ENCODE data around the gene PRPSAP2.

The PRPSAP2 gene

DNA sequence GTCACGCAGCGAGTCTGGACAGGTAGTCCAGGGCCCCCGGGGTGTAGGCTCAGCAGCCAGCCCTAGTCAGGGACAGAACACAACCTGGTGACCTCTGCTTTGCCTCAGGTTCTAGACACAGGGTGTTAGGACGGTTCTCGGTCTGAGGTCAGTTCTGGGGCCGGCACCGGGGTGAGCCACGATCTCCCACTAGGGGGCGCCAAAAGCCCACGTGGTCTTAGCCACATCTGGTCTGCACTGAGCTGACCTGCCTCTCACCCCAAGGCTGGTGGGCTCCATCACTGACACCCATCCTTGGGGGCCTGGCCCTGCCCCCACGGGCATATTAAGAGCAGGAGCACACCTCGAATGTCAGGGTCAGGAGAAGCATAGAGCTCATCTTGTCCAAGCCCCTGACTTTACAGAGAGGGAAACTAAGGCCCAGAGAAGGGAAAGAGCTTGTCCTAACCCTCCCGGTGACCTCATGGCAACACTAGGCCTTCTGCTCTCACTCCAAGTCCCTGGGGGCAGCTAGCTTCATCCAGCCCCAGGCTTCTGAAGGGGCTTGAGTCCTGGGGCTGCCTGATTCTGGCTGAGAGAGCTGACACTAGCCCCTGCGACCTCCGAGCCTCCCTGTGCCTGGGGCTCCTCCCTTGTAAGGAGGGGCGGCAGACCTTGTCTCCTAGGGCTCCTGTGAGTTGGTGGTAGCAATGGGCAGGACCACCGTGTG lies 103.0 kb downstream of the PRPSAP2 start:
- no peak for DNase-seq (ENCODE audit: low read depth, low spot score)

DNA sequence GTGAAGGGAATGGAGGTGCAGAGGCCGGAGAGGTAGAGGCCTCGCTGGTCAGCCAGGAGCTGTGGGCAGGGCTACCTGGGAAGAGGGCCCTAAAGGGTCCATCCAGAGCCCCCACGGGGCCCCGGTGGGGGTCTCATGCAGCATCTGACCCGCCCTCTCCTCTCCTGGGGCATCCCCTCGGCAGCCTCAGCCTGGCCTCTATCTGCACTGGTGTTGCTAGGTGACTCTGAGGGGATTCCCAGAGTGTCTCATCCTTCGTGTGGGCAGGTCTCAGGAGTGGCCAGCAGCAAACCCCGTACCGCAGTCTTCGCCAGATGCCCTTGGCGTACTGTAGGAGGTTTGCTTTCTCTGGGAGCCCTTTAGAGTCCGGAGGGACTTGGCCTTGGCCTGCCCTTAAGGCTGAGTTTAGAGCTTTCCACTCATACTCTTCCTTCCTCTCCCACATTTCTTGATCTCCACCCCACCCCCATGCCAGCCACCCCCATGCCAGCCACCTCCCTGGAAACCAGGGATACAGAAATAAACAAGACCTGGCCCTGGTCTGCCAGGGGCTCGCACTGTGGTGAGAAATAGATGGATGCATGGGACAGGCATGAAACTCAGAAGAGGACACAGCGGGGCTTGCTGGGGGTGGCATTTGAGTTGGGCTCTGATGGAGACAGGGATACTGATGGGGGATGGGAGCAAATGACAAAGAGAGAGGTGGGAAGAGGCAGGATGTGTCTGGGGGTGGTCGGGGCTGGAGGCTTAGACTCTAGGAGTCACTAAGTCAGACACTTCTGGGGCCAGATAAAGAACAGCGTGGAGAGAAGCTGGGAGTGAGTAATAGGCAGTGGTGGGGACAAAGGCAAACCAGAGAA lies 103.9 kb downstream of the PRPSAP2 start:
- DNase-seq (ENCODE audit: low read depth, low spot score), result no peak

DNA sequence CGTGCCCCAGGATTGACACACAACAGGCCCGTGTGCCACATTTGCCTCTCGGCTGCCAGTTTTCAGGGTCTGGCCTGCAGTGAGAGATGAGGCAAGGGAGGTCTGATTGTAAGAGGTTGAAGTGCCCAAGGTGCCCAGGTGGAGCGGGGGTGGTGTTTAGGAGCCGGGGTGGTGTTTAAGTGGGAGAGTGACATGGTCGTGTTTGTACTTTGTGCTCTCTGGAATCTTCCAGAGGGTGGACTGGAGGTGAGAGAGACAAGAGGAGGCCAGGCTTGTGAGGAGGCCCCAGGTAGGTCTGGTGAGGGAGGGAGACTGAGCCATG lies 104.5 kb downstream of the PRPSAP2 start:
- DNase-seq (ENCODE audit: low read depth, low spot score), result no peak

DNA sequence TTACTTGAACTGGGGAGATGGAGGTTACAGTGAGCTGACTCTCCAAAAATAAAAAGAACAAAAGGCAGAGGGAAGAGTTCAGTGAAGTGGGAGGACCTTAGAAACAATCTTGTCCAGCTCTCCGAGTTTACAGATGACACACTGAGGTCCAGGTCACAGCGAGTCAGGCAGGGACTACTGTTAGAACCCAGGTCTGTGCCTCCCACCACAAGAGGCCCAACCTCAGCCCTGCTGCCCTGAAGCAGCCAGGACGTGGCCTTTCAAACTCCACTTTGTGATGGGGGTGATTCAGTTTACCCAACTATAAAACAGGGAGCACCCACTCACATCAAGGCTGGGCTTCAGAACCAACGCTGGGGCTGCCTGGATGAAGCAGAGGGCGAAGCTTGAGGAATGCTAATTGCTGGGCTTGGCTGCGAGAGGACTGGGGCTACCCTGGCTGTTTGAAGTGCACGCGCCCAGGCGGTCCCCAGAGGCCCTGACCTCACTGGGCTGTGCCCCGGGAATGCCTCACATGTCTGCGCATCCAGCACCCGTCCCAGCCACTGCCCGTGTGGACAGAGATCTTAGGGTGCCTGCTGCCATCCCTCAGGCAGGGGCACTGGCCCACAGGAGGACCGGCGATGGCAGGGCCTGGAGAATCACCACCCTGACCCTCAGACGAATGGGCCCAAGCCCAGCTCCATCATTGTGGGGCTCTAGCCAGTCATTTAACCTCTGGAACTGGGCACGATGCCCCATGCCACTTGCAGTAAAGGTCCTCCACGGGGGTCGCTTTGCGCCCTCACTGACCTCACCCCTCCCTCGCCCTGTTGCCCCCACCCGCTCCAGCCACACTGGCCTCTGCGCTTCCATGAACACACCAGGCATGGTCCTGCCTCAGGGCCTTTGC lies 105.4 kb downstream of the PRPSAP2 start:
- DNase-seq (ENCODE audit: low read depth, low spot score), result no peak

DNA sequence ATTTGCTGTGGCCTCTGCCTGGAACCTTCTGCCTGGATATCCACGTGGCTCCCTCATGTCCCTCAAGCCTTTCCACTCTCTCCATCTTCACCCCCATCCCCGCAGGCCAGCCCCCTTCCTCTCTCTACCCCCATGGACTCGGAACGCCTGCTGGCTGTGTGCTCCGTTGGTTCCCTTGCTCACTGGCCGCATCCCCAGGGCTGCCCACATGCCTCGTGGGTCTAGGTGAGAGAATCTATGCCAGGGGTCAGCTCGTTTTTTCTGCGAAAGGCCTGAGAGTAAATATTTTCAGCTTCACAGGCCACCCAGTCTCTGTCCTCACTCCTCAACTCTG lies 106.1 kb downstream of the PRPSAP2 start:
- DNase-seq (ENCODE audit: low read depth, low spot score), result no peak

DNA sequence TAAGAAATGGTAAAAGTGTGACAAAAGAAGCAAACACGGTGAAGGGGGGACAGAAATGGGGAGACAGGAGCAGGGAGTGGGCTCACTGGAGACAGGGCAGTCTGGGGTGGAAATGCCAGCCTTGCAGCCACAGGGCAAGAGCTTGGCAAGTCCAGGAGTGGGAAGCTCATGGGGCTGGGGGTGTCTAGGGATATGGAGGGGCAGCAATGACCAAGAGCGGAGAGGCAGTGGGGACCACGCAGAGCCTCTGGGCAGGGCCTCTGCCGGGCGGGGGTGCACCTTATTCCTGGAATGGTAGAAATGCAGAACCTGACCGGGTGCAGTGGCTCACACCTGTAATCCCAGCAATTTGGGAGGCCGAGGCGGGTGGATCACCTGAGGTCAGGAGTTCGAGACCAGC lies 106.6 kb downstream of the PRPSAP2 start:
- DNase-seq (ENCODE audit: low read depth, low spot score), result no peak

DNA sequence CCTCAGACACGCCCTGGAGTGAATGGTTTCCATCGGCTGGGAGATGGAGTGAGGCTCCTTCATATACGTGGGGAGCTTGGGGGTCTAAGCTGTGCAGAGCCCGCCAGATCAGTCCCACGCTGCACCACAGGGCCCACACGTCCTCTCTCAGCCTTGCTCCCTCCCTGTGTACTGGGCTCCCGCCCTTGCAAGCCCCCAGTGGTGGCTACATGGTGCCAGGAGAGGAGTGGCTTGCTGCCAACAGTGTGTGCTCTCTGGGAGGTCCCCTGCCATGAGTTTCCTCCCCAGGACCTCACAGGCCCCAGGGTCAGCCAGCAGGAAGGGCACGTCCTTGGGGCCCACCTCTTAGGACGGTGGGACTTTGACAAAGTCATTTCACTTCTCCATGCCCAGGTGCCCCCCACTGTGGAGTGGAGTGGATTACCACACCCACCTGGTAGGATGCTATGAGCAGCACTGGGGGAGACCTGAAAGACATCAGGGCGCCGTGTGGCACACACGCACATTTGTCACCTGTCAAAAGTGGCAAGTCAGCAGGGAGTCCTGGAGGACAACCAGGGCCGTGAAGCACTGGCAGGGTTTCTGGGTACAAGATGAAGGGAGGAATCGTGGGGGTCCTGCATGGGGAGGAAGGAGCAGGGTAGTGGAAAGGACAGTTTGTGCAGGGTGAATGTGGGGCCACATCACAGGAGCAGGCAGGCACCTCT lies 107.8 kb downstream of the PRPSAP2 start:
- DNase-seq (ENCODE audit: low read depth, low spot score), result no peak

DNA sequence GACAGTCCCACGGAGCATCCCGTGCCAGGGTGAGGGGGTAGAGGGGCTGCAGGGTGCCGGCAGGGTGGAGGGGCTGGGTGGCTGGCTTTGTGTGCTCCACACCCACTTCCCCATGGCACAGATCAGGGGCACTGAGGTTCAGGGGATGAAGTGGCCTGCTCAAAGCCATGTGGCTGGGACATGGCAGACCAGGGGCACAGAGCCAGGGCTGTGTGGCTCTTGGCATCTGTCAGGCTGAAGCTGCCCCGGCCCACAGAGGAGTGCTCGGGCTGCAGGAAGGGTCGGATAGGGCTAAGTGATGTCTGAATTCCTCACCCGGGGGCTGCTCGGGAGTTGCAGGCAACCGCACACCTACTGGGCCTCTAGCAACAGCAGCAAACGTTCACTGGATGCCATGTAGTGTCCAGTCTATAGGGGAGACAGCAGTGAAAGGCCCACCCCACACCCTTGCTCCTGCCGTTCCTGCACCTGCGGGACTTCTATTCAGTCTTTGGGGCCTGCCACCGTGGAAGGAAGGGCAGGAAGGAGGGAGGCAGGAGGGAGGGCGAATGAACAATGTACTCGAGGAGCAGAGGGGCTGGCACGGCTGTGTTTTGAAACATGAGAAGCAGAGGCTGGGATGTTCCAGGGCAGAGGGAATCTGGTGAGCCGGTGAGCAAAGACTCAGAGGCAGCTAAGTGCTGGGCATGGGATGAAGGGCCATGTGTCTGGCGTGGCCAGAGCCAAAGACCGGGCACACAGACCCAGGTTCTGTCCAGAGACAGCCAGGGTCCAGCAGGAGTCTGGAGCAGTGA lies 109.1 kb downstream of the PRPSAP2 start:
- DNase-seq (ENCODE audit: low read depth, low spot score), result no peak

DNA sequence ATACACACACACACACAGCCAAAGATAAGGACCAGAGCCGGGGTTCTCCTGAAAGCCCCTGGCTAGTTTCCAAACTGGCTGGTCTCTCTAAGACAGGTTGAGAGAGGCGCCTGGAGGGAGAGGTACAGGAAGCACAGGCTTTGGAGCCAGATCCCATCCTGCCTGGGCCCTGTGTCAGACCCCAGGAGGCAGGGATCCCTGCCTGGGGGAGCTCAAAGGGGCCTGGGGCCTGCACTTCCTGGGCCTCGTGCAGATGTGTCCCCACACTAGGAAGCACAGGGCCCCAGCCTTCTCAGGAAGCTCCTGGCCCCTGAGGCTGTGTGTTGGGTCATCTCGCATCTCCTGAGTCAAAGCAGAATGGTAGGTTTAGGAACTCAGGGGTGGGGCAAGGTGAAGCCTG lies 110.0 kb downstream of the PRPSAP2 start:
- no peak for DNase-seq (ENCODE audit: low read depth, low spot score)

DNA sequence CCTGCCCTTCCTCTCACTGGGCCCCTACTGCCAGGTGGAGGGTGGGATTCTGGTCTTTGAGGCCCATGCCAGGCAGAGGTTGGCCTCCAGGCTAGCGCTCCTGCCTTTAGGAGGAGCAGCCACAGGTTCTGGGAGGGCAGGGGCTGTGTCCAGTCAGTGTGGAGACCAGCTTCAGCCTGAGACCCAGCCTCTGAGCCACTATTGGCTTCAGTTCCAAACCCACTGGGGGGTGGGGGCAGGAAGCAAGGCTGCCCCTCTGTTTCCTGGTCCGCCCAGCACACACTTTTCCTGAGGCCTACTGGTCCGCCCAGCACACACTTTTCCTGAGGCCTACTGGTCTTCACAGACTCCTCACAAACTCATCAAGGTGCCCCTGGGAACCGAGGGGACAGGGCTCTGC lies 110.4 kb downstream of the PRPSAP2 start:
- no peak for DNase-seq (ENCODE audit: low read depth, low spot score)

DNA sequence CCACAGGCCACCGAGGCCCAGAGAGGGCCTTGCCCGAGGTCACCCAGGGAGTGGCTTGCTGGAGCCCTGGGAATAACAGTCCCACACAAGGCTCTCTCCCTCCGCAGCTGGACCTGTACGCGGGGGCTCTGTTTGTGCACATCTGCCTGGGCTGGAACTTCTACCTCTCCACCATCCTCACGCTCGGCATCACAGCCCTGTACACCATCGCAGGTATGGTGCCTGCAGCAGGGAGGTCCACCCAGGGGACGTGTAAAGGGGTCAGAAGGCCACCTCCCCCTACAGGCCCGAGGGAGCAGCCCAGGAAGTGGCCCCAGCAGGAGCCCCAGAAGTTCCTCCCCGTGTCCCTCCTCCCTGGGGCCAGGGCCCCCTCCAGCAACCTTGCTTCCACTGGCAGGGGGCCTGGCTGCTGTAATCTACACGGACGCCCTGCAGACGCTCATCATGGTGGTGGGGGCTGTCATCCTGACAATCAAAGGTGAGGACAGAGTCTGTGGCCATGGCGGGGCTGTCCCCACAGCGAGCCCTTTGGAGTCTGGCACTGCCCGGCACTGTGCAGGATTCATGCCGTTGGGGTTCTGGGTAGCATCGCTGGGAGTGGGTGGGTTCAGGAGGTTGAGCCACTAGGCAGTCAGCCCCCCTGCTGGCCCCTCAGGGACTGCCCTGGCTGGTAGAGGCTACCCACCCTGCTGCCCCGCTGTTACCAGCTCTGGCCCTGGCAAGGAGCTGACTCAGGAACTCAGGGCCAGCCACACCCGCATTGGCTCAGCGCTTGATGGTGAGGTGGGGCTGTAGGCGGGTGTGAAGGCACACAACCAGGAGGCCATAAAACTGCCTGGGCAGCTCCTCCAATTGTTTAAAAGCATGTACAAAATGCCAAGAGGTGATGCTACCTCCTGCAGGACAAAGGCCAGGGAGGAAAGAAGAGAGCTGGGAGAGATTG lies 111.3 kb downstream of the PRPSAP2 start:
- no peak for DNase-seq (ENCODE audit: low read depth, low spot score)

DNA sequence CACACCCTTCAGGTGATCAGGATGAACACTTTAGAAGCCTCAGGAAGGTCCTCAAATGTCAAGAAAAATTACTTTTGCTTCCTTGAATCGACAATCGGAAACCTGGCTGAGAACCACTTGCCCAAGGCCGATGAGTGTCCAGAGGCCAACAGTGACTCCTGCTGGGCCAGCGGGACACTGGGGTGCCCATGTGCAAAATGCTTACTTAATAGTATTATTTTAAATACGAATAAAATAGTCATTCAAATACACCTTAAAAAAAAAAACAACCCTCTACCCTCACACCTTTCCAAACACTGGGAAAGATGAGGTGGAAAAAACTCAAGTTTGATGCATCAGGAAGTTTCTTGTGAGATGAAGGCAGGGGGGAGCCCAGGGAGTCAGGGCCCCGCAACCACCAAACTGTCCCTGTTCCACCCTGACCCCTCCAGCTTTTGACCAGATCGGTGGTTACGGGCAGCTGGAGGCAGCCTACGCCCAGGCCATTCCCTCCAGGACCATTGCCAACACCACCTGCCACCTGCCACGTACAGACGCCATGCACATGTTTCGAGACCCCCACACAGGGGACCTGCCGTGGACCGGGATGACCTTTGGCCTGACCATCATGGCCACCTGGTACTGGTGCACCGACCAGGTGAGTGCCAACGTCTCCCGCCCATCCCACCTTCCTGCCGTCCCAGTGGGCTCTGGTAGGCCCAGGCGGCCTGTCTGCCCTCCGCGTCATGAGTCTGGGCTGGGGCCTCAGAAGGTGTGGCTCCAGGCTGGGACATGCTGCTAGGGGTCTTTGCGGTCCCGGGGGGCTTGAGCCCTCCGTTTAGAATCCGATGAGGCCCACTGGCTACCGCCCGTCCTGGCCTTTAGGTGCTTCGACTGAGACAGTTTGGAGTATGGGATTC lies 112.9 kb downstream of the PRPSAP2 start:
- DNase-seq (ENCODE audit: low read depth, low spot score), result no peak

DNA sequence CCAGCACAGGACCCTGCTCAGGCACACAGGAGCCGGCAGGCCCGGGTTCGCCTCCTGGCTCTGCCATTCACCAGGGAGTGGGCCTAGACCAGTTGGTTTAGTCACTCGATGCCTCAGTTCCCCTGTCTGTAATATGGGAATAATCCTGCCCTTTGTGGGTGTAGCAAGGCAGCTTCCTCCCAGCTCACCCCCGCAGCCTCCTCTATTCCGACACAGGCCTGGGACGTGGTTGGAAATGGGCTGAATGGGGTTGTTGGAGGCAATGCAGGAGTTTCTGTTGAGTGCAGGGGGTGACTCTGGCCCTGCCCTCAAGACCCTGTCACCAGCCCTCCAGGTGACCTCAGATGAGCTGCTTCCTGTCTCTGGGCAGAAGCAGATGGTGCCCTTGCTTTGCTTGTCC lies 113.9 kb downstream of the PRPSAP2 start:
- no peak for DNase-seq (ENCODE audit: low read depth, low spot score)

DNA sequence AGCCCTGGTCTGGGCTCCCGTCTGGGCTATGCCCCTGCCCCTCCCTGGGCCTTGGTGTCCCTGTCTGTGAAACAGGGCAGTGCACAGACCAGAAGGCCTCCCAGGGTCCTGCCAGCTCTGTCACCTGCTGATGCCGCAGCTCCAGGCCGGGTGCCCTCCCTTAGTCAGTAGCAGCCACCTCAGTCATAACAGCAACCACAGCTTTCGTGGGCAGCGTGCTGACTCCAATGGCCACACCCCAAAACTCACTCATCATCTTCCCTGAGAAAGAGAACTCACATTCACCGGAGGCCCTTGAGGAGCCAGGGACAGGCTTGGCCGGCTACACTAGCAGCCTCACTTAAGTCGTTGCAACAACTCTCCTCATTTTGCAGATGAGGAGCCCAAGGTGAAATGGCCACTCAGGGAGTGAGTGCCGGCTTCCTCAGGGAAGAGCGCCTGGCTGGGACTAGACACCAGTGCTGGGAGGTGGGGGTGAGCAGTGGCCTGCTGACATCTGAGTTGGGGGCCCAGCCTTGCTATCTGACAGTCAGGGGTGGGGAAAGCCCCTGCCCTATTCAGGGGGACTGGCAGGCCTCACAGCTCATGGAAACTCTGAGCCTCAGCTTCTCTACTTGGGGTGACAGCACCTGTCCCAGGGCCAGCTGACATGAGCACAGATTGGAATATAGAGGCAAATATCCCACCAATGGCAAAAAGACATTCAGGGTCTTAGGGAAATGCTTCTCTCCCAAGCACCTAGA lies 116.6 kb downstream of the PRPSAP2 start:
- DNase-seq (ENCODE audit: low read depth, low spot score), result no peak

DNA sequence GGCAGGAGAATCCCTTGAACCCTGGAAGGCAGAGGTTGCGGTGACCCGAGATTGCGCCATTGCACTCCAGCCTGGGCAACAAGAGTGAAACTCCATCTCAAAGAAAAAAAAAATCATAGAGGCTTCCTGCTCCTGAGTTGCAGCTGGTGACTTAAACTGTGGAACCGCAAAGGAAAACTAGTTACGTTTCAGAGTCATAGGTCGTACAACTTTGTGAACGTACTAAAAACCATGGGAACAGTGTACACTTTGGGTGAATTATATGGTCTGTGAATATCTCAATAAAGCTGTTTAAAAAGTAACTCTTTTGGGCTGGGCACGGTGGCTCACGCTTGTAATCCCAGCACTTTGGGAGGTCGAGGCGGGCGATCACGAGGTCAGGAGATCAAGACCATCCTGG lies 117.7 kb downstream of the PRPSAP2 start:
- DNase-seq (ENCODE audit: low read depth, low spot score), result no peak

DNA sequence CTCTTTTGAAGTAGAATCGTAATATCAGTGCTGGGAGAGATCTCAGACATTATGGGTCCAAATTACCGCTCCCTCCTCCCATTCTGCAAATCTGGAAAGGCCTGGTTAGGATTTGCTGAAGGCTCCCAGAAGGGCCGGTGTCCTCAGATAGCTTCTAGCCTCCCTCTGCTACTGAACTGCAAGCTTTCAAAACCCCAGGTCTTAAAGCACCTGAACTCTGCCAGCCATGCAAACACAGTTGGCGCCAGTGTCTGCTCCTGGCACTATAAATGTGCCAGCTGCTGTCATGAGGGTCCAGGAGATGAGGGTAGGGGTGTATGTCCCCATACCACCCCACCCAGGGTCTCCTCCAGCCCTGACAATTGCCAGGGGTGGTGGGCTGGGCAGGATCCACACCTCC lies 118.3 kb downstream of the PRPSAP2 start:
- no peak for DNase-seq (ENCODE audit: low read depth, low spot score)

DNA sequence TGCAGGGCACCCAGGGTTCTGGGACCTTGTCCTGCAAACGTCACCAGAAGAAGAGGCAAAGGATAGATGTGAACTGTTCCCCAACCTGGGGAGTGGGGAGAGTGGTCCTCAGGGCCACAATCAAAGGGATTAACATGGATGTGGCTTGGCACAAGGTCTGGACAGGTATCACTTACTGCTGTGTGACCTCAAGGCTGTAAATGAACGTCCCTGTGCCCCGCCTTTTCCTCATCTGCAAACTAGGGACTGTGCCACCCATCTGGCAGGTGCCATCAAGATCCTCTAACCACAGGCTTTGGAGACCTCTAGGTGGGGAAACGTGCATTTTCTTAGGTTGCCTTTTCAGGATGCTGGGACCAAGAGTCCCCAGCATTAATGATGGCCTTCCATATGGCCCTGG lies 119.1 kb downstream of the PRPSAP2 start:
- no peak for DNase-seq (ENCODE audit: low read depth, low spot score)

DNA sequence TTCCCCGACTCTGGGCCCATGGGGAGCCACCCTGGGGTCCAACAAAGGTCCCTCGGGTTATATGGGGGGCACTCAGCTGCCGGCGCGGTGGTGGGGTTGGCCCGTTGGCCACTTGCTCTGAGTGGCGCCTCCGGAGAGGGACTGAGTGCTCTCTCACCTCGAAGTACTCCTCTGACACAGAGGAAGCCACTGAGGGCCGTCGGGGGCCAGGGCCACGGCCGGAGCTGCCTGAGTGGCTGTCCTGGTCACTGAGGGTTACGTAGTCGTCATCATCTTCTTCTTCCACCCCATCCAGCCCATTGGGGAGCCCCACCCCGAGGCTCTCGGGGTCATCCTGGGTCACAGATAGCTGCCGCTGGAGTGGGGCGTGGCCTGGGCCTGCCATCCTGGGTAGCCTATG lies 119.7 kb downstream of the PRPSAP2 start:
- DNase-seq (ENCODE audit: low read depth, low spot score), result no peak
